Adrenal gland (tissue), 5 donors: ENCODE data around the gene PSMG3.

ENCODE experiments used
- CTCF ChIP-seq, 6 experiments: fragments of 450-650 bp in 4 of 6; fragments of 200-600 bp in 2 of 6; sonication (generic) in 1 of 6; IDR thresholded peaks; 1 replicate in 5 of 6; 2 replicates in 1 of 6; pipeline versions ENCODE4 v1.5.1 to v1.8.0; 2016 to 2021; ENCODE audit warnings: antibody characterized with exemption in 6 of 6, mild to moderate bottlenecking in 2 of 6, moderate library complexity in 1 of 6
- POLR2A ChIP-seq, 2 donors: fragments of 450-650 bp; IDR thresholded peaks; one replicate each; pipeline ENCODE4 v1.6.1; 2017; ENCODE audit warnings: antibody characterized with exemption in 2 of 2, mild to moderate bottlenecking in 2 of 2, moderate library complexity in 1 of 2
- donor health status: DM: no; HTN: no; CAD: no.

- no peak for TF ChIP-seq POLR2A (IDR thresholded peaks at IDR 0.05)
- no peak for TF ChIP-seq CTCF (IDR thresholded peaks at IDR 0.05)
Measured at GRCh38 chr7:1555046-1555812, 14.6 kb downstream of the PSMG3 start.
